H1 (cell line): ENCODE measurements around the gene GZMA. TPM values are rescaled to one million over a fixed set of nuclear protein-coding genes. Genes with fewer than 3 reads are reported as not detected.

Experiments
- CTCF ChIA-PET: fragments of 300-600 bp; sonication (Branson Sonifier 250); formaldehyde crosslinking; loops from one replicate; lab custom pipeline; 2021; ENCODE audit not compliant: partially characterized antibody; lab: Charles Lee
- POLR2A ChIA-PET: fragments of 300-600 bp; sonication (Branson Sonifier 250); formaldehyde crosslinking; loops from one replicate; lab custom pipeline; 2021; ENCODE audit warnings: inconsistent platforms; ENCODE audit not compliant: partially characterized antibody; lab: Charles Lee
- DNase-seq, 2 experiments: peaks; one replicate each; pipeline versions ENCODE4 v3.0.0 to v3.0.0-alpha.2; 2010 to 2022; ENCODE audit warnings: low spot score in 2 of 2, low read depth in 1 of 2, mixed read lengths in 1 of 2
- FAIRE-seq: peaks from 2 replicates; lab custom pipeline; 2011; peaks lifted over from hg19 to GRCh38; lab: Jason Lieb, UNC
- H2AFZ ChIP-seq: 2 replicates; pipeline ENCODE4 v1.8.1; 2012; ENCODE audit warnings: low read length, inconsistent platforms
- H2AK5ac ChIP-seq: 2 replicates; pipeline ENCODE4 v1.6.1; 2013; ENCODE audit warnings: low read depth, low read length
- H2BK120ac ChIP-seq: replicated peaks from 2 replicates; pipeline ENCODE3; 2013; ENCODE audit warnings: low read depth, low read length, inconsistent platforms
- H2BK12ac ChIP-seq: 2 replicates; pipeline ENCODE4 v1.6.1; 2013; ENCODE audit warnings: low read depth, low read length
- H2BK15ac ChIP-seq: 2 replicates; pipeline ENCODE4 v1.6.1; 2013; ENCODE audit warnings: low read length
- H2BK20ac ChIP-seq: 2 replicates; pipeline ENCODE4 v1.6.1; 2013; ENCODE audit warnings: low read length
- H2BK5ac ChIP-seq: 2 replicates; pipeline ENCODE4 v1.6.1; 2013; ENCODE audit warnings: low read depth, low read length
- H3K14ac ChIP-seq: 2 replicates; pipeline ENCODE4 v1.6.1; 2013; ENCODE audit warnings: inconsistent platforms; ENCODE audit not compliant: insufficient read length
- H3K18ac ChIP-seq: 2 replicates; pipeline ENCODE4 v1.6.1; 2013; ENCODE audit warnings: low read length; ENCODE audit errors: extremely low read depth
- H3K23ac ChIP-seq: 2 replicates; pipeline ENCODE4 v1.6.1; 2013; ENCODE audit warnings: inconsistent platforms; ENCODE audit not compliant: insufficient read length
- H3K23me2 ChIP-seq: 2 replicates; pipeline ENCODE4 v1.6.1; 2013; ENCODE audit warnings: low read depth, low read length
- H3K27ac ChIP-seq: 2 replicates; pipeline ENCODE4 v1.6.1; 2011; ENCODE audit warnings: low read depth, low read length, inconsistent platforms
- H3K27me3 ChIP-seq, 4 experiments: replicated peaks in 1 of 4; 1 replicate in 1 of 4; 2 replicates in 3 of 4; pipeline versions ENCODE4 v1.6.1 to v1.8.1; 2011 to 2013; ENCODE audit warnings: low read length in 3 of 4, mild to moderate bottlenecking in 3 of 4, inconsistent platforms in 2 of 4, mixed read lengths in 2 of 4, moderate library complexity in 1 of 4; ENCODE audit not compliant: control insufficient read depth in 3 of 4, insufficient read depth in 3 of 4; ENCODE audit errors: extremely low read depth in 1 of 4
- H3K36me3 ChIP-seq, 4 experiments: 2 replicates each; pipeline versions ENCODE4 v1.6.1 to v1.8.1; 2011 to 2013; ENCODE audit warnings: mild to moderate bottlenecking in 4 of 4, low read length in 3 of 4, moderate library complexity in 2 of 4, control low read depth in 1 of 4, inconsistent platforms in 1 of 4; ENCODE audit not compliant: insufficient read depth in 4 of 4, control insufficient read depth in 2 of 4
- H3K4ac ChIP-seq: replicated peaks from 2 replicates; pipeline ENCODE3; 2013; ENCODE audit warnings: low read length, low read depth, mixed read lengths, inconsistent platforms; ENCODE audit not compliant: insufficient read length
- H3K4me1 ChIP-seq, 4 experiments: replicated peaks in 1 of 4; 1 replicate in 1 of 4; 2 replicates in 3 of 4; pipeline versions ENCODE4 v1.6.1 to v1.8.1; 2011 to 2013; ENCODE audit warnings: low read length in 3 of 4, inconsistent platforms in 2 of 4, mixed read lengths in 1 of 4; ENCODE audit not compliant: insufficient read depth in 4 of 4, control insufficient read depth in 3 of 4
- H3K4me2 ChIP-seq, 2 experiments: 2 replicates each; pipeline versions ENCODE4 v1.6.1 to v1.8.1; 2011 to 2013; ENCODE audit warnings: low read depth in 2 of 2, low read length in 2 of 2, control low read depth in 1 of 2, inconsistent platforms in 1 of 2, mild to moderate bottlenecking in 1 of 2; ENCODE audit not compliant: insufficient read depth in 1 of 2
- H3K4me3 ChIP-seq, 4 experiments: fragments of 200-600, 300-600 bp in 1 of 4; sonication (generic), shearing (Covaris generic), sonication (Bioruptor Twin) in 1 of 4; 2 replicates each; pipeline versions ENCODE4 v1.5.1 to v1.8.1; 2011 to 2016; ENCODE audit warnings: low read length in 4 of 4, low read depth in 3 of 4, control low read depth in 2 of 4, inconsistent platforms in 2 of 4, mild to moderate bottlenecking in 2 of 4, mixed read lengths in 1 of 4, moderate library complexity in 1 of 4; ENCODE audit not compliant: insufficient read depth in 2 of 4; ENCODE audit errors: extremely low read depth in 1 of 4
- H3K56ac ChIP-seq: replicated peaks from 2 replicates; pipeline ENCODE3; 2013; ENCODE audit warnings: low read depth, mild to moderate bottlenecking, mixed read lengths, low read length, inconsistent platforms; ENCODE audit not compliant: insufficient read length
- H3K79me1 ChIP-seq: 2 replicates; pipeline ENCODE4 v1.6.1; 2013; ENCODE audit warnings: low read depth, low read length, control low read depth
- H3K79me2 ChIP-seq, 2 experiments: 2 replicates each; pipeline versions ENCODE4 v1.6.1 to v1.8.1; 2012 to 2013; ENCODE audit warnings: low read length in 2 of 2, mild to moderate bottlenecking in 2 of 2, inconsistent platforms in 1 of 2; ENCODE audit not compliant: insufficient read depth in 2 of 2, control insufficient read depth in 1 of 2
- H3K9ac ChIP-seq, 4 experiments: replicated peaks in 1 of 4; 1 replicate in 1 of 4; 2 replicates in 3 of 4; pipeline versions ENCODE4 v1.6.1 to v1.8.1; 2011 to 2013; ENCODE audit warnings: low read depth in 3 of 4, low read length in 3 of 4, control low read depth in 2 of 4, mild to moderate bottlenecking in 2 of 4, moderate library complexity in 2 of 4, inconsistent platforms in 1 of 4; ENCODE audit errors: extremely low read depth in 1 of 4
- H3K9me3 ChIP-seq, 2 experiments: 2 replicates each; pipeline versions ENCODE4 v1.6.1 to v1.8.1; 2012 to 2013; ENCODE audit warnings: mild to moderate bottlenecking in 2 of 2, moderate library complexity in 2 of 2, control low read depth in 1 of 2, inconsistent platforms in 1 of 2, low read depth in 1 of 2, low read length in 1 of 2, mixed read lengths in 1 of 2; ENCODE audit not compliant: insufficient read depth in 2 of 2
- H4K20me1 ChIP-seq, 2 experiments: replicated peaks in 1 of 2; 2 replicates each; pipeline versions ENCODE3 to v1.8.1; 2011 to 2013; ENCODE audit warnings: inconsistent platforms in 2 of 2, low read length in 2 of 2, mild to moderate bottlenecking in 1 of 2; ENCODE audit not compliant: insufficient read depth in 2 of 2, control insufficient read depth in 1 of 2
- H4K5ac ChIP-seq: 2 replicates; pipeline ENCODE4 v1.6.1; 2013; ENCODE audit warnings: low read length, low read depth, mixed read lengths, inconsistent platforms; ENCODE audit not compliant: insufficient read length
- H4K8ac ChIP-seq: 2 replicates; pipeline ENCODE4 v1.8.0; 2013; ENCODE audit warnings: mild to moderate bottlenecking, moderate library complexity, low read length, inconsistent platforms; ENCODE audit not compliant: insufficient read depth; ENCODE audit errors: extremely low read depth
- H4K91ac ChIP-seq: replicated peaks from 2 replicates; pipeline ENCODE3; 2013; ENCODE audit warnings: low read length, mixed read lengths, inconsistent platforms; ENCODE audit not compliant: insufficient read length
- CBX5 ChIP-seq: fragments of 300-800, 300-1000 bp; sonication (generic); IDR thresholded peaks from 2 replicates; pipeline ENCODE4 v1.7.1; 2016; ENCODE audit warnings: antibody characterized with exemption, low read length, low read depth
- EGR1 ChIP-seq: IDR thresholded peaks from 2 replicates; pipeline ENCODE4 v1.6.1; 2011; ENCODE audit warnings: low read depth, low read length, borderline replicate concordance
- JUND ChIP-seq: IDR thresholded peaks from 2 replicates; pipeline ENCODE4 v1.6.1; 2011; ENCODE audit warnings: mild to moderate bottlenecking, improper control_type of control experiment, low read length
- NRF1 ChIP-seq: IDR thresholded peaks from 2 replicates; pipeline ENCODE4 v1.6.1; 2011; ENCODE audit warnings: mild to moderate bottlenecking, low read depth, low read length, improper control_type of control experiment
- POLR2AphosphoS5 ChIP-seq: IDR thresholded peaks from 2 replicates; pipeline ENCODE4 v1.6.1; 2011; ENCODE audit warnings: low read depth, low read length
- RAD21 ChIP-seq, 2 experiments: IDR thresholded peaks in 1 of 2; conservative IDR thresholded peaks in 1 of 2; 2 replicates each; pipeline ENCODE4 v1.6.1; 2011; ENCODE audit warnings: low read depth in 2 of 2, low read length in 2 of 2, improper control_type of control experiment in 1 of 2, inconsistent platforms in 1 of 2, mild to moderate bottlenecking in 1 of 2, moderate library complexity in 1 of 2
- TEAD4 ChIP-seq: IDR thresholded peaks from 2 replicates; pipeline ENCODE4 v1.6.1; 2012; ENCODE audit warnings: low read depth, low read length, inconsistent platforms, mixed read lengths
- ZNF274 ChIP-seq: IDR thresholded peaks from 2 replicates; pipeline ENCODE4 v1.7.0; 2012; ENCODE audit warnings: low read length, borderline replicate concordance; ENCODE audit errors: extremely low read depth
- WGBS, 2 experiments: shearing (Covaris generic) in 1 of 2; methylation state at CpG; one replicate each; pipeline versions ENCODE4 v1.1.6 to v1.1.7; 2013 to 2015; ENCODE audit warnings: low lambda C conversion rate in 2 of 2, mixed read lengths in 2 of 2, inconsistent platforms in 1 of 2, low coverage in 1 of 2, missing lambda C conversion rate in 1 of 2; ENCODE audit not compliant: insufficient replicate concordance in 2 of 2, insufficient coverage in 1 of 2, insufficient read length in 1 of 2; ENCODE audit errors: extremely low coverage in 1 of 2, missing lambda C conversion rate in 1 of 2; 5-methylcytosine and 5-hydroxymethylcytosine counted together
- polyA plus RNA-seq, 7 experiments: library from polyadenylated mRNA; depleted of rRNA in 3 of 7; stranded (reverse) in 5 of 7; unstranded in 2 of 7; fragments of >200 nt in 5 of 7; fragments of 200-250 nt in 2 of 7; gene quantifications; 1 replicate in 5 of 7; 2 replicates in 1 of 7; 4 replicates in 1 of 7; pipeline versions ENCODE4 v1.2.1 to v1.2.3, GENCODE V29; 2011 to 2013; ENCODE audit warnings: missing spikeins in 2 of 7, mixed read lengths in 2 of 7
- total RNA-seq: library from RNA; stranded (reverse); fragmentation: NEBNext Ultra II Directional; extraction: Animal tissue kit (Norgen Biotek cat#: 25700); gene quantifications from 2 replicates; pipeline ENCODE4 v1.2.1, GENCODE V29; 2021
- TF ChIP-seq, protein P1 (sequence below): IDR thresholded peaks from 2 replicates; pipeline ENCODE4 v1.6.1; 2012; ENCODE audit warnings: inconsistent platforms

The GZMA gene
- total and polyA plus RNA-seq, 2 of the 8 experiments (the other 6 are each of a cell fraction or from before 2014, with no cell fraction given): not detected

GRCh38 chr5:55146543-55147151 lies 44.2 kb downstream of the GZMA start:
- Histone ChIP-seq H2BK20ac (no peak overlapping the region), H2BK15ac (no peak overlapping the region), H3K9me3 (no peaks in the 10 kb centered on the region), H3K36me3 (no peaks in the 10 kb centered on the region), H3K4me3 (peak overlapping the region in 1 of 4 experiments; percentile 10; a peak in 1 of 8 replicates), H3K79me2 (no peaks in the 10 kb centered on the region), H3K23ac (no peak overlapping the region), H3K23me2 (no peaks in the 10 kb centered on the region), H3K4me2 (no peak overlapping the region), H3K27ac (no peak overlapping the region), H4K5ac (no peak overlapping the region), H2BK5ac (no peak overlapping the region), H3K14ac (no peak overlapping the region), H4K91ac (no peak overlapping the region), H3K18ac (no peak overlapping the region), H4K8ac (no peak overlapping the region), H3K27me3 (no peaks in the 10 kb centered on the region), H3K56ac (no peak overlapping the region), H3K4ac (no peak overlapping the region), H2AFZ (no peak overlapping the region; the same call in 1 of the 2 replicates), H2AK5ac (no peak overlapping the region), H3K9ac (no peak overlapping the region), H4K20me1 (no peaks in the 10 kb centered on the region), H2BK12ac (no peak overlapping the region), H3K4me1 (no peaks in the 10 kb centered on the region), H2BK120ac (no peak overlapping the region), H3K79me1 (no peaks in the 10 kb centered on the region)
- POLR2A ChIA-PET: interaction anchor here (1.4 kb wide), 2 partner anchors 13 to 241 kb away, joined by 4 to 6 read pairs; partner anchors contain the start of gene GPX8
- DNase-seq (peak; percentile 80 to 90), FAIRE-seq (peak; percentile 97)
- WGBS, 2 experiments: 25% methylated on average over 11 of the region's 11 CpGs; no CpG with 5 or more reads in 1 of the 2 experiments
- CTCF ChIA-PET: interaction anchor here (0.6 to 3.6 kb wide), 23 partner anchors 8 to 251 kb away, joined by 3 to 59 read pairs (median 3); partner anchors contain the start of gene GPX8
- TF ChIP-seq NRF1: no peak
- TF ChIP-seq CBX5: no peak
- TF ChIP-seq TEAD4: no peak
- TF ChIP-seq POLR2AphosphoS5: no peak
- TF ChIP-seq, protein P1, sequence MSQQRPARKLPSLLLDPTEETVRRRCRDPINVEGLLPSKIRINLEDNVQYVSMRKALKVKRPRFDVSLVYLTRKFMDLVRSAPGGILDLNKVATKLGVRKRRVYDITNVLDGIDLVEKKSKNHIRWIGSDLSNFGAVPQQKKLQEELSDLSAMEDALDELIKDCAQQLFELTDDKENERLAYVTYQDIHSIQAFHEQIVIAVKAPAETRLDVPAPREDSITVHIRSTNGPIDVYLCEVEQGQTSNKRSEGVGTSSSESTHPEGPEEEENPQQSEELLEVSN: no peak
- peak; percentile 99 to 100 for TF ChIP-seq RAD21 (IDR thresholded peaks at IDR 0.05 in 1 of 2, conservative IDR thresholded peaks at IDR 0.05 in 1 of 2; ENCODE audit: low read depth in 2 of 2, low read length in 2 of 2)
- no peak for TF ChIP-seq EGR1
- no peak for TF ChIP-seq ZNF274
- peak; percentile 34; the same call in 1 of the 2 replicates for TF ChIP-seq JUND
